WTC11 (cell line): Measurements from ENCODE around the gene RIF1. TPM values are rescaled to one million over a fixed set of nuclear protein-coding genes. Genes with fewer than 3 reads are reported as not detected.

Experiments
- ATAC-seq: fragments of 200-7000 bp; cut with Tn5 transposase; 2 replicates; pipeline ENCODE4 v1.10.0; 2021; ENCODE audit warnings: mild to moderate bottlenecking, moderate library complexity
- CTCF ChIA-PET: fragments of 300-600 bp; sonication (Branson Sonifier 250); formaldehyde crosslinking; loops from one replicate; lab custom pipeline; 2021; ENCODE audit warnings: antibody characterized with exemption; lab: Charles Lee
- POLR2A ChIA-PET: fragments of 350-600 bp; sonication (Branson Sonifier 250); formaldehyde crosslinking; loops from one replicate; lab custom pipeline; 2021; ENCODE audit warnings: antibody characterized with exemption; lab: Charles Lee
- DNase-seq: peaks from one replicate; pipeline ENCODE4 v3.0.0; 2021; ENCODE audit warnings: low spot score
- H3K27ac Mint-ChIP-seq: 2 replicates; pipeline ENCODE4 v1.8.0; 2021; ENCODE audit warnings: mixed read lengths
- H3K27me3 Mint-ChIP-seq: 2 replicates; pipeline ENCODE4 v1.8.0; 2021; ENCODE audit warnings: low read depth, mild to moderate bottlenecking, moderate library complexity, mixed read lengths
- H3K36me3 Mint-ChIP-seq: 2 replicates; pipeline ENCODE4 v1.8.0; 2021; ENCODE audit warnings: mixed read lengths
- H3K4me1 Mint-ChIP-seq: 2 replicates; pipeline ENCODE4 v1.8.0; 2022; ENCODE audit warnings: mixed read lengths
- H3K4me3 Mint-ChIP-seq: 2 replicates; pipeline ENCODE4 v1.8.0; 2021; ENCODE audit warnings: mild to moderate bottlenecking, moderate library complexity, mixed read lengths
- H3K9me3 Mint-ChIP-seq: 2 replicates; pipeline ENCODE4 v1.8.0; 2021; ENCODE audit warnings: mixed read lengths
- ATF2 ChIP-seq: sonication (generic); formaldehyde crosslinking; IDR thresholded peaks from 2 replicates; pipeline ENCODE4 v1.8.1; 2022; ENCODE audit warnings: low read depth, missing genetic modification reagents, borderline replicate concordance
- ATF6 ChIP-seq: sonication (generic); formaldehyde crosslinking; IDR thresholded peaks from 2 replicates; pipeline ENCODE4 v1.8.1; 2023; ENCODE audit warnings: mild to moderate bottlenecking, missing genetic modification reagents
- ERG ChIP-seq: fragments of 250-450 bp; sonication (Bioruptor Pico); IDR thresholded peaks from 2 replicates; pipeline ENCODE4 v1.8.0; 2021; ENCODE audit warnings: mild to moderate bottlenecking
- FOXP1 ChIP-seq: sonication (generic); formaldehyde crosslinking; IDR thresholded peaks from 2 replicates; pipeline ENCODE4 v1.8.0; 2022; ENCODE audit warnings: missing genetic modification reagents, mild to moderate bottlenecking, moderate library complexity, borderline replicate concordance
- GRHL2 ChIP-seq: fragments of 250-450 bp; sonication (Bioruptor Pico); IDR thresholded peaks from 2 replicates; pipeline ENCODE4 v1.8.0; 2022; ENCODE audit warnings: mild to moderate bottlenecking, moderate library complexity; ENCODE audit not compliant: insufficient replicate concordance, severe bottlenecking
- GTF2I ChIP-seq: fragments of 250-450 bp; sonication (Bioruptor Pico); conservative IDR thresholded peaks from 2 replicates; pipeline ENCODE4 v1.4.0; 2021; ENCODE audit warnings: mild to moderate bottlenecking
- IRF1 ChIP-seq: sonication (generic); formaldehyde crosslinking; IDR thresholded peaks from 2 replicates; pipeline ENCODE4 v1.8.0; 2023; ENCODE audit warnings: missing genetic modification reagents
- MYBL2 ChIP-seq: sonication (generic); formaldehyde crosslinking; IDR thresholded peaks from 2 replicates; pipeline ENCODE4 v1.8.1; 2023; ENCODE audit warnings: mild to moderate bottlenecking, moderate library complexity, missing genetic modification reagents
- NFE2L1 ChIP-seq: sonication (generic); formaldehyde crosslinking; IDR thresholded peaks from 2 replicates; pipeline ENCODE4 v1.8.1; 2023; ENCODE audit warnings: missing genetic modification reagents
- NR3C1 ChIP-seq: sonication (generic); formaldehyde crosslinking; conservative IDR thresholded peaks from 2 replicates; pipeline ENCODE4 v1.8.1; 2023; ENCODE audit warnings: low read depth, mild to moderate bottlenecking, missing genetic modification reagents
- RORB ChIP-seq: fragments of 250-450 bp; sonication (Bioruptor Pico); IDR thresholded peaks from 2 replicates; pipeline ENCODE4 v1.9.0; 2021; ENCODE audit warnings: mild to moderate bottlenecking
- TP53 ChIP-seq: sonication (generic); formaldehyde crosslinking; IDR thresholded peaks from 2 replicates; pipeline ENCODE4 v1.8.1; 2023; ENCODE audit warnings: mild to moderate bottlenecking, missing genetic modification reagents
- USF2 ChIP-seq: sonication (generic); formaldehyde crosslinking; IDR thresholded peaks from 2 replicates; pipeline ENCODE4 v1.8.1; 2023; ENCODE audit warnings: mild to moderate bottlenecking, missing genetic modification reagents, moderate library complexity
- ZNF121 ChIP-seq: sonication (generic); formaldehyde crosslinking; IDR thresholded peaks from 2 replicates; pipeline ENCODE4 v1.8.0; 2023; ENCODE audit warnings: missing genetic modification reagents
- ZNF219 ChIP-seq: sonication (generic); formaldehyde crosslinking; IDR thresholded peaks from 2 replicates; pipeline ENCODE4 v1.8.0; 2023; ENCODE audit warnings: missing genetic modification reagents, mild to moderate bottlenecking, borderline replicate concordance
- ZNF263 ChIP-seq: sonication (generic); formaldehyde crosslinking; IDR thresholded peaks from 2 replicates; pipeline ENCODE4 v1.8.1; 2022; ENCODE audit warnings: low read depth, mild to moderate bottlenecking, moderate library complexity, missing genetic modification reagents
- ZNF281 ChIP-seq: sonication (generic); formaldehyde crosslinking; IDR thresholded peaks from 2 replicates; pipeline ENCODE4 v1.8.0; 2023; ENCODE audit warnings: mild to moderate bottlenecking, missing genetic modification reagents
- ZNF423 ChIP-seq: fragments of 250-450 bp; sonication (Bioruptor Pico); IDR thresholded peaks from 2 replicates; pipeline ENCODE4 v2.1.2; 2022; ENCODE audit warnings: mild to moderate bottlenecking, moderate library complexity
- ZNF532 ChIP-seq: fragments of 250-450 bp; sonication (Bioruptor Pico); IDR thresholded peaks from 2 replicates; pipeline ENCODE4 v1.9.0; 2021; ENCODE audit warnings: mild to moderate bottlenecking, borderline replicate concordance
- total RNA-seq: library from RNA; stranded (reverse); gene quantifications from 3 replicates; pipeline ENCODE4 v1.2.3, GENCODE V29; 2021

Gene RIF1
- total RNA-seq, 1 experiment from 2014 or later: 96.9 TPM

GRCh38 chr2:151381266-151381665 lies 28.4 kb upstream of the RIF1 start:
- H3K36me3 Mint-ChIP-seq: no peaks in the 10 kb centered on the region
- ChIA-PET POLR2A (no interaction called here), CTCF (no interaction called here)
- no peaks in the 10 kb centered on the region for H3K27me3 Mint-ChIP-seq
- no peak overlapping the region for H3K27ac Mint-ChIP-seq
- no peaks in the 10 kb centered on the region for H3K4me1 Mint-ChIP-seq
- DNase-seq (no peak), ATAC-seq (no peak)
- no peak overlapping the region for H3K4me3 Mint-ChIP-seq
- no peaks in the 10 kb centered on the region for H3K9me3 Mint-ChIP-seq
- no peak for TF ChIP-seq FOXP1
- no peak for TF ChIP-seq NR3C1
- no peak for TF ChIP-seq IRF1
- TF ChIP-seq GRHL2: no peak
- no peak for TF ChIP-seq TP53 (CRISPR knock-in tag)
- no peak for TF ChIP-seq ERG
- no peak for TF ChIP-seq ZNF532 (CRISPR knock-in tag)
- no peak for TF ChIP-seq ZNF121
- TF ChIP-seq NFE2L1: no peak
- TF ChIP-seq GTF2I (CRISPR knock-in tag): no peak
- TF ChIP-seq ZNF423 (CRISPR knock-in tag): no peak
- no peak for TF ChIP-seq USF2
- TF ChIP-seq ATF2 (CRISPR knock-in tag): no peak
- TF ChIP-seq, all 79 proteins: peak for 0

GRCh38 chr2:151388011-151388410 lies 21.7 kb upstream of the RIF1 start:
- H3K36me3 Mint-ChIP-seq: no peaks in the 10 kb centered on the region
- DNase-seq: no peak
- ChIA-PET CTCF (no interaction called here), POLR2A (no interaction called here)
- H3K27me3 Mint-ChIP-seq: no peaks in the 10 kb centered on the region
- H3K4me3 Mint-ChIP-seq: no peak overlapping the region
- H3K9me3 Mint-ChIP-seq: 0 out of 2 replicates have a peak, but pooled peaks cover 3% of the 10 kb centered on the region
- ATAC-seq: no peak
- no peaks in the 10 kb centered on the region for H3K4me1 Mint-ChIP-seq
- no peak overlapping the region for H3K27ac Mint-ChIP-seq
- TF ChIP-seq TP53 (CRISPR knock-in tag) (no peak), ZNF219 (CRISPR knock-in tag) (no peak), ZNF281 (CRISPR knock-in tag) (no peak), NFE2L1 (no peak), ATF6 (CRISPR knock-in tag) (no peak), FOXP1 (no peak), RORB (CRISPR knock-in tag) (no peak), MYBL2 (CRISPR knock-in tag) (no peak), ZNF263 (no peak)
